ENCODE results near the gene DRAM1.

Gene DRAM1

GRCh38 chr12:101942250-101942605 lies 64.8 kb downstream of the DRAM1 start:
- no peak for DNase-seq

- DNase-seq = no peak
These were observed 68.2 kb downstream of the DRAM1 start for GRCh38 chr12:101945369-101946232.

- no peak for DNase-seq
These were observed 68.8 kb downstream of the DRAM1 start for GRCh38 chr12:101946233-101946611.

GRCh38 chr12:101947316-101947715 lies 69.9 kb downstream of the DRAM1 start:
- no peak for DNase-seq

GRCh38 chr12:101948365-101948764 lies 71.0 kb downstream of the DRAM1 start:
- no peak for DNase-seq

GRCh38 chr12:101951002-101951670 lies 73.8 kb downstream of the DRAM1 start:
- DNase-seq = no peak

GRCh38 chr12:101954113-101954512 lies 76.7 kb downstream of the DRAM1 start:
- DNase-seq = no peak

GRCh38 chr12:101954676-101955075 lies 77.3 kb downstream of the DRAM1 start:
- no peak for DNase-seq

- no peak for DNase-seq
These were observed 80.0 kb downstream of the DRAM1 start for GRCh38 chr12:101957252-101957959.

- no peak for DNase-seq
These were observed 82.2 kb downstream of the DRAM1 start for GRCh38 chr12:101959607-101960006.

GRCh38 chr12:101962486-101962885 lies 85.1 kb downstream of the DRAM1 start:
- peak; percentile 28 for DNase-seq

GRCh38 chr12:101963697-101964096 lies 86.3 kb downstream of the DRAM1 start:
- DNase-seq = no peak

- DNase-seq = no peak
These were observed 89.1 kb downstream of the DRAM1 start for GRCh38 chr12:101966496-101966895.

- no peak for DNase-seq
These were observed 90.1 kb downstream of the DRAM1 start for GRCh38 chr12:101967506-101967905.

- DNase-seq = no peak
These were observed 91.4 kb downstream of the DRAM1 start for GRCh38 chr12:101968770-101969169.
